Measurements from ENCODE around the gene PRRG2. TPM values are rescaled to one million over a fixed set of nuclear protein-coding genes. Genes with fewer than 3 reads are reported as not detected.

The PRRG2 gene
- total and polyA plus RNA-seq, 2 experiments from 2014 or later = 2.0 to 3.8 TPM

GRCh38 chr19:49583239-49583638, 2.1 kb downstream of the PRRG2 start:
- TF ChIP-seq ZNF331 (CRISPR knock-in tag; IDR thresholded peaks at IDR 0.05; ENCODE audit: low read depth) (no peak), EZH2 (IDR thresholded peaks at IDR 0.05; ENCODE audit: low read depth, unreplicated experiment) (no peak), JUNB (IDR thresholded peaks at IDR 0.05; ENCODE audit: unreplicated experiment) (no peak), ZNF462 (CRISPR knock-in tag; IDR thresholded peaks at IDR 0.05) (no peak)
- DNase-seq (ENCODE audit: low spot score) (no peak), ATAC-seq (no peak)
- no peaks in the 10 kb centered on the region for H3K9me2 ChIP-seq (ENCODE audit: insufficient read depth)
- Mint-ChIP-seq H3K4me3 (no peak overlapping the region), H3K36me3 (ENCODE audit: low read depth) (no peaks in the 10 kb centered on the region), H3K9me3 (no peaks in the 10 kb centered on the region), H3K4me1 (peaks cover 25% of the 10 kb centered on the region), H3K27me3 (ENCODE audit: insufficient read depth, low read depth, poor library complexity) (peaks cover 6% of the 10 kb centered on the region), H3K27ac (no peak overlapping the region)
- H3K27ac ChIP-seq (ENCODE audit: low read depth) = no peak overlapping the region
- H3K4me2 ChIP-seq = no peak overlapping the region
- H3K36me3 ChIP-seq (ENCODE audit: insufficient read depth) = no peaks in the 10 kb centered on the region
- peaks cover 20% of the 10 kb centered on the region for H3K79me2 ChIP-seq (replicated peaks; ENCODE audit: insufficient read depth)
- no peak overlapping the region for H3K4me3 ChIP-seq
- H4K20me1 ChIP-seq (replicated peaks; ENCODE audit: insufficient read depth) = no peaks in the 10 kb centered on the region; the same call in 1 of the 2 replicates
- H2AFZ ChIP-seq = no peak overlapping the region
- H3K27me3 ChIP-seq (ENCODE audit: insufficient read depth) = no peaks in the 10 kb centered on the region
- peaks cover 25% of the 10 kb centered on the region for H3K4me1 ChIP-seq (ENCODE audit: insufficient read depth)
- peaks cover 9% of the 10 kb centered on the region; the same call in 1 of the 2 replicates for H3F3A ChIP-seq (replicated peaks; ENCODE audit: low read depth)

- Histone ChIP-seq H3F3A (replicated peaks; ENCODE audit: low read depth) (peaks cover 11% of the 10 kb centered on the region; the same call in 1 of the 2 replicates), H3K36me3 (ENCODE audit: insufficient read depth) (no peaks in the 10 kb centered on the region), H3K27ac (ENCODE audit: low read depth) (no peak overlapping the region), H3K79me2 (replicated peaks; ENCODE audit: insufficient read depth) (peaks cover 2% of the 10 kb centered on the region), H3K4me3 (no peak overlapping the region), H3K9me2 (ENCODE audit: insufficient read depth) (no peaks in the 10 kb centered on the region), H3K27me3 (ENCODE audit: insufficient read depth) (no peaks in the 10 kb centered on the region), H3K4me1 (ENCODE audit: insufficient read depth) (peaks cover 19% of the 10 kb centered on the region; the same call in 1 of the 2 replicates), H2AFZ (no peak overlapping the region), H4K20me1 (replicated peaks; ENCODE audit: insufficient read depth) (no peaks in the 10 kb centered on the region), H3K4me2 (no peak overlapping the region)
- Mint-ChIP-seq H3K27ac (no peak overlapping the region), H3K27me3 (ENCODE audit: insufficient read depth, low read depth, poor library complexity) (peaks cover 3% of the 10 kb centered on the region), H3K4me1 (peaks cover 17% of the 10 kb centered on the region), H3K4me3 (no peak overlapping the region; the same call in 2 of the 3 replicates), H3K36me3 (ENCODE audit: low read depth) (no peaks in the 10 kb centered on the region), H3K9me3 (no peaks in the 10 kb centered on the region)
- peak; percentile 92 for DNase-seq (ENCODE audit: low spot score)
- ATAC-seq = peak; percentile 55
- no peak for TF ChIP-seq POLR2AphosphoS5 (IDR thresholded peaks at IDR 0.05; ENCODE audit: low read depth)
- TF ChIP-seq CREB1 (CRISPR knock-in tag; IDR thresholded peaks at IDR 0.05; ENCODE audit: low read depth) = no peak
- no peak for TF ChIP-seq CTCF (conservative IDR thresholded peaks at IDR 0.05; ENCODE audit: low read depth in 2 of 2)
- TF ChIP-seq JUNB (IDR thresholded peaks at IDR 0.05; ENCODE audit: unreplicated experiment) = no peak
- no peak for TF ChIP-seq ETS1 (IDR thresholded peaks at IDR 0.05)
- TF ChIP-seq ZNF331 (CRISPR knock-in tag; IDR thresholded peaks at IDR 0.05; ENCODE audit: low read depth) = no peak
- no peak for TF ChIP-seq EZH2phosphoT487 (IDR thresholded peaks at IDR 0.05; ENCODE audit: unreplicated experiment)
Observed at GRCh38 chr19:49585023-49585422, 3.9 kb downstream of the PRRG2 start.
